Mucosa of descending colon (tissue), 3 donors: ENCODE data around the gene TMEM164. TPM values are rescaled to one million over a fixed set of nuclear protein-coding genes. Genes with fewer than 3 reads are reported as not detected.

ENCODE experiments used
- ATAC-seq: fragments of 200-7000 bp; cut with Tn5 transposase; one replicate; pipeline ENCODE4 v1.9.1; 2020; ENCODE audit warnings: mild to moderate bottlenecking, moderate library complexity
- DNase-seq, 3 donors: peaks; one replicate each; pipeline ENCODE4 v3.0.0-alpha.2; 2020
- H3K36me3 ChIP-seq: fragments of 200-600 bp; one replicate; pipeline ENCODE4 v1.8.0; 2021; ENCODE audit warnings: low read depth, mild to moderate bottlenecking
- H3K4me1 ChIP-seq: fragments of 200-600 bp; one replicate; pipeline ENCODE4 v1.8.0; 2021; ENCODE audit warnings: low read depth, mild to moderate bottlenecking
- H3K4me3 ChIP-seq: fragments of 200-600 bp; one replicate; pipeline ENCODE4 v1.8.0; 2021; ENCODE audit warnings: mild to moderate bottlenecking
- H3K9me3 ChIP-seq: fragments of 200-600 bp; one replicate; pipeline ENCODE4 v1.8.0; 2021; ENCODE audit warnings: mild to moderate bottlenecking
- intact Hi-C, 2 donors: fragments of 100-400 bp; cut with DNase I in 1 of 2; cut with micrococcal nuclease in 1 of 2; formaldehyde crosslinking; loops; one replicate each; pipeline versions ENCODE4 v1.11.0 to v1.11.1; 2022; cut with DNase I, micrococcal nuclease
- total RNA-seq, 3 donors: library from RNA; stranded (reverse); fragmentation: NEBNext Ultra II Directional in 2 of 3; extraction: Animal tissue kit (Norgen Biotek cat#: 25700) in 2 of 3; gene quantifications; one replicate each; pipeline versions ENCODE4 v1.2.1 to v1.2.4, GENCODE V29; 2021 to 2023
- TF ChIP-seq, protein P1 (sequence below): fragments of 200-600 bp; IDR thresholded peaks from one replicate; pipeline ENCODE4 v1.8.0; 2022; ENCODE audit warnings: antibody characterized with exemption, mild to moderate bottlenecking
- donor health status: DM: no; HTN: no; CAD: no; lungs with moderate emphysema.
- donor health status: DM: no; HTN: no; CAD: no.
- donor health status: DM: no; HTN: yes; CAD: no.

Gene TMEM164
- total RNA-seq, 3 donors from 2014 or later: 58.6 to 103 (median 95.4) TPM

GRCh38 chrX:110118530-110118929, 115.6 kb downstream of the TMEM164 start:
- no peaks in the 10 kb centered on the region for H3K9me3 ChIP-seq
- no peaks in the 10 kb centered on the region for H3K36me3 ChIP-seq
- H3K4me1 ChIP-seq: no peaks in the 10 kb centered on the region
- TF ChIP-seq, protein P1, sequence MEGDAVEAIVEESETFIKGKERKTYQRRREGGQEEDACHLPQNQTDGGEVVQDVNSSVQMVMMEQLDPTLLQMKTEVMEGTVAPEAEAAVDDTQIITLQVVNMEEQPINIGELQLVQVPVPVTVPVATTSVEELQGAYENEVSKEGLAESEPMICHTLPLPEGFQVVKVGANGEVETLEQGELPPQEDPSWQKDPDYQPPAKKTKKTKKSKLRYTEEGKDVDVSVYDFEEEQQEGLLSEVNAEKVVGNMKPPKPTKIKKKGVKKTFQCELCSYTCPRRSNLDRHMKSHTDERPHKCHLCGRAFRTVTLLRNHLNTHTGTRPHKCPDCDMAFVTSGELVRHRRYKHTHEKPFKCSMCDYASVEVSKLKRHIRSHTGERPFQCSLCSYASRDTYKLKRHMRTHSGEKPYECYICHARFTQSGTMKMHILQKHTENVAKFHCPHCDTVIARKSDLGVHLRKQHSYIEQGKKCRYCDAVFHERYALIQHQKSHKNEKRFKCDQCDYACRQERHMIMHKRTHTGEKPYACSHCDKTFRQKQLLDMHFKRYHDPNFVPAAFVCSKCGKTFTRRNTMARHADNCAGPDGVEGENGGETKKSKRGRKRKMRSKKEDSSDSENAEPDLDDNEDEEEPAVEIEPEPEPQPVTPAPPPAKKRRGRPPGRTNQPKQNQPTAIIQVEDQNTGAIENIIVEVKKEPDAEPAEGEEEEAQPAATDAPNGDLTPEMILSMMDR: no peak
- intact Hi-C loops: no loop called here
- ATAC-seq (no peak), DNase-seq (no peak)
- no peak overlapping the region for H3K4me3 ChIP-seq

- TF ChIP-seq, protein P1: no peak
- Histone ChIP-seq H3K9me3 (no peaks in the 10 kb centered on the region), H3K4me1 (no peaks in the 10 kb centered on the region), H3K36me3 (no peaks in the 10 kb centered on the region), H3K4me3 (no peak overlapping the region)
- intact Hi-C loops: no loop called here
- no peak for DNase-seq
- no peak for ATAC-seq
These were observed 116.6 kb downstream of the TMEM164 start for GRCh38 chrX:110119480-110119879.

DNA sequence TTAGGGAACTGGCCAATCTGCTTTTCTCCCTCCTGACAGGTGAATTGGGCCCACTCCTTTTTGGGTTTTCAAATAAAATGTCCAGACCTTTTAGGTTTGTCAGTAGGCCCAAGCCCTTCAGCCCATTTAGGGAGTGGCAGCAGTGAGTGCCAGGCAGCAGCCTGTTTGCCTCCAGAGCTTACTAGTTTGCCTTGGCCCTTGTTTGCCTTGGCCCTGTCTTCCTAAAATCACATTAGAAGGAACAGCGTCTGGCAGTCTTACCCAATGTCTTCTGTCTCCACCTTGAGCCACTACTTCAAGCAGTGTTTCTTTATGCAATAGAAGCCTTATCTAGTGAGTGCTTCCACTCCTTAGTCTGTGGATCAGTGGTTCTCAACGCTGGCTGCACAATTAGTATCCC, 117.1 kb downstream of the TMEM164 start:
- intact Hi-C loops: no loop called here
- H3K9me3 ChIP-seq: no peaks in the 10 kb centered on the region
- ATAC-seq (peak; percentile 50), DNase-seq (no peak)
- TF ChIP-seq, protein P1: no peak
- no peaks in the 10 kb centered on the region for H3K36me3 ChIP-seq
- no peak overlapping the region for H3K4me3 ChIP-seq
- H3K4me1 ChIP-seq: no peaks in the 10 kb centered on the region

DNA sequence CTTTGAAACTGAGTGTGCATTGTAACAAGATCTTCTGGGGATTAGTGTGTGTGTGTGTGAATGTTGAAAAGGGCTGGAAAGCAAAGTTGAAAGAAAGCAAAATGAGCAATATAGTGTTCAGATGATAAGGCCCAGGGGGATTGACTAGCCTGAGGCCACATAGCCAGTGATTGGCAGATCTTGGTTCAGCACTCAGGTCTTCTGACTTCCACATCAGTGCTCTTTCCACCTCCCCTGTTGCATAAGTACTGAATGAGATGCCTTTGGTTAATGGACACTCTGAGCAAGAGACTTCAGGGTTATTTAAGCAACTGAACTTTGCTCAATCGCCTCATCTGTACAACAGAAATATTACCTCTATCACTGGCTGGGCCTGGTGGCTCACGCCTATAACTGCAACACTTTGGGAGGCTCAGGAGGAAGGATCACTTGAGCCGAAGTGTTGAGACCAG, 120.4 kb downstream of the TMEM164 start:
- H3K9me3 ChIP-seq: no peaks in the 10 kb centered on the region
- no peak overlapping the region for H3K4me3 ChIP-seq
- intact Hi-C loops: no loop called here
- TF ChIP-seq, protein P1: no peak
- DNase-seq (no peak), ATAC-seq (peak; percentile 88)
- H3K36me3 ChIP-seq: no peaks in the 10 kb centered on the region
- no peaks in the 10 kb centered on the region for H3K4me1 ChIP-seq

DNA sequence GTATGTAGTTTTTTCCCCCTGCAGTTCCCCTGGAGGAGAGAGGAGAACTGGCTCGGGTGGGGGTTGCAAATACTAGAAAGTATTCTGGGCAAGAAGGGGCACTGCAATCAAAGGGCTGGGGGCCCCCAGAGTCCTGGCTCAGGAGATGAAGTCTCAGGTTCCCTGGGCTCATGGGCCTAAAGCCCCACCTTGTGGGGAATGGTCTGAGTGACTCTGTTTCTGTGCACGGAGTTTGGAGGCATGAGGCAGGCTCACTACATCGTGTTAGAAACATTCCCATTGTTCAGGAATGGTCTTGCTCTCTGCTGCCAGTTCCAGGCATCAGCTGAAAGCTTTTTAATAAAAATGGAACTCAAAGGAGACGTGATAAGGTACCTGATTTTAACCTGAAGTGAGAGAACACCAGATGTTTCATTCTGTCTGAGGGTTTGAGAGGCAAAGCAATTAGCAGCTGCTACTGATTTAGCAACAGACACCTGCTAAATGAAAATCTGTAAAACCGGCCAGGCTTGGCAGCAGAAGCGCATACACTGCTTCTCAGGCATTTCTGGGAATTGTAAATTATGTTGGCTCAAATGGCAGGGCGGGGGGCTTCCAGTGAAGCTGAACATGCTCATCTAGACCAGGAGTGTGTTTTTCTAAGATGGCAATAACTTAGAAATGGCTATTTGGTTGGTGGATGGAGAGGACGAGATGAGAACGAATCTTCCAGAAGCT, 122.7 kb downstream of the TMEM164 start:
- Histone ChIP-seq H3K9me3 (no peaks in the 10 kb centered on the region), H3K4me1 (no peaks in the 10 kb centered on the region), H3K36me3 (no peaks in the 10 kb centered on the region), H3K4me3 (no peak overlapping the region)
- TF ChIP-seq, protein P1: no peak
- no peak for DNase-seq
- intact Hi-C loops: no loop called here
- no peak for ATAC-seq
